HuH-7.5 (cell line): ENCODE data around the gene TMEM167A.
"Not testable (repeated sequence)": the region's sequence is repeated elsewhere in the genome, so short reads cannot be mapped to it uniquely, and the experiment has no call there.

Experiments used
- DNase-seq: peaks from one replicate; pipeline ENCODE4 v3.0.0; 2011; ENCODE audit warnings: low spot score

Gene TMEM167A

GRCh38 chr5:83090169-83090568, 13.0 kb upstream of the TMEM167A start:
- DNase-seq: no peak

GRCh38 chr5:83085106-83085505, 7.9 kb upstream of the TMEM167A start:
- no peak for DNase-seq

GRCh38 chr5:83084336-83084735, 7.1 kb upstream of the TMEM167A start:
- DNase-seq: no peak

GRCh38 chr5:83082750-83083149, 5.6 kb upstream of the TMEM167A start:
- no peak for DNase-seq

GRCh38 chr5:83077662-83078261, 568 bp upstream of the TMEM167A start:
- DNase-seq: no peak

GRCh38 chr5:83072966-83073365, 4.2 kb downstream of the TMEM167A start:
- DNase-seq: no peak

GRCh38 chr5:83071286-83072051, 5.7 kb downstream of the TMEM167A start:
- DNase-seq: no peak

- DNase-seq: no peak
These were observed 7.9 kb downstream of the TMEM167A start for GRCh38 chr5:83069096-83069799.

GRCh38 chr5:83067377-83067776, 9.8 kb downstream of the TMEM167A start:
- not testable (repeated sequence) for DNase-seq

GRCh38 chr5:83066548-83067110, 10.6 kb downstream of the TMEM167A start:
- no peak for DNase-seq

GRCh38 chr5:83059341-83059740, 17.9 kb downstream of the TMEM167A start:
- DNase-seq: no peak

GRCh38 chr5:83058726-83059125, 18.5 kb downstream of the TMEM167A start:
- DNase-seq: no peak

GRCh38 chr5:83055166-83055565, 22.0 kb downstream of the TMEM167A start:
- no peak for DNase-seq

GRCh38 chr5:83050723-83051340, 26.4 kb downstream of the TMEM167A start:
- no peak for DNase-seq

- no peak for DNase-seq
These were observed 27.8 kb downstream of the TMEM167A start for GRCh38 chr5:83049370-83049885.

GRCh38 chr5:83048811-83049210, 28.4 kb downstream of the TMEM167A start:
- DNase-seq: no peak

GRCh38 chr5:83048277-83048676, 28.9 kb downstream of the TMEM167A start:
- DNase-seq: no peak

- no peak for DNase-seq
These were observed 32.3 kb downstream of the TMEM167A start for GRCh38 chr5:83044926-83045325.

GRCh38 chr5:83042507-83042906, 34.7 kb downstream of the TMEM167A start:
- DNase-seq: no peak

- DNase-seq: no peak
These were observed 38.3 kb downstream of the TMEM167A start for GRCh38 chr5:83038924-83039323.

GRCh38 chr5:83036991-83037575, 40.1 kb downstream of the TMEM167A start:
- no peak for DNase-seq
